ENCODE measurements around the gene CLN5.
"Not testable (repeated sequence)": the region's sequence is repeated elsewhere in the genome, so short reads cannot be mapped to it uniquely, and the experiment has no call there.

The CLN5 gene

DNA sequence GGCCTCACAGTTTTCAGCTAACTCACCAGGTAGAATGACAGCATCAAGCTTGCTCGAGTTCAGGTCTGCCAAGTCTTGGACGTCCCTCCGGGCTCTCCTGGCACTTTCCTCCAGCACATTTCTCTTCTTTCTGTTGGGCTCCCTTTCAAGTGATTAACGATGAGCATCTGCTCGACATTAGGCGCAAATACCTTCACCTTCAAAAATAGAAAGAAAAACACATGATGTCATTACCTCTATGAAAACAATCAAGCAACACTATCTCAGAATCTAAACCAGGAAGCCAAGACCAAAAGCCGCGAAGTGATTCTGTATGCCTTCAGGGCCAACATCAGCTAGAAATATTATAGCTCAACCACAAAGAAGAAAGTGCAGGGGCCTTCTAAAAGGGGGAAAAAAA is 15.4 kb upstream of the CLN5 start:
- DNase-seq, result no peak

DNA sequence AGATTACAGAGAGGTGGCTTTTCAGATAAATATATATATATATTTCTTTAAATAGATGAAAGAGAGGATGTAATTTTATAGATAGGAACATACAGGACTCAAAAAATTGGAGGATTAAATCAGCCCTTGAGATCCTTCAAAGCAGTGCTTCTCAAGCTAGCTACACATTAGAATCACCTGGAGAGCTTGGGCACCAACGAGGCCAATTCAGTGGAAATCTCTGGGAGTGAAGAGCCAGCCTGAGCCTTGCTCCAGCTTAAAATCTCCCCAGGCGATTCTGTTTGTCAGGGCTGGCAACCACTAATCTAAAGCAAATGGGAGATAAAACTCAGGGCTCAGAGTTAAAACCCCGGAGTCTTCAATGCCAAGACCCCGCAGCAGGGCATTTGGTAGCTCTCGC is 15.0 kb upstream of the CLN5 start:
- no peak for DNase-seq

DNA sequence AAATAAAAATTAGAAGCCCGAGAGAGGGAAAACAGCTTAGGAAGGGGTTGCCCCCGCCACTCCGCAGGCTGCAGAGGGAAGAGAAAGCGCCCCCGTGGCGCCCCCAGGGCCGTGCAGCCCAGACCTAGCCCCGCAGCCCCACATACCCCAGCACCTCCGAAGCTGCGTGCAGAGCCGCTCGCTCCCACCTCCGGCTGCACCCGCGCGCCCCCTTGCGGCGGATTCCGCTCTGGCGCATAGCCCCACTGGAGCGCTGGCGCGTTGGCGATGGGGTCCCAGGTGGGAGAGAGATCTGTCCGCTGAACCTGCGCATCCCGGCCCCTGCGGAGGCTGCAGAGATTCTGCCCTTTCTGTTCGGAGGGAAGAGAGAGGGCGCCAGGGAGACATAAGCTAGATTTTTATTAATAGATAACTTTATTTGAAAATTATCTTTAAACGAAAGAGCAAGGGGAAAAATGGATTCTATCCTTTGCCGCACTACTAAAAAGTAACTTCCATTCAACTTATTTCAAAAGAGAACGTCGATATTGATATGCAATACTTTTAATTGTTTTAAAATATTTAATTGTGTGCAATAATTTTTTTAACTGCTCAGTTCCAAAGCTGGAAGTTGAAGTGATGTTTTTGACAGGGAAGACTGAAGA is 11.7 kb upstream of the CLN5 start:
- peak; percentile 29 to 44 for DNase-seq

DNA sequence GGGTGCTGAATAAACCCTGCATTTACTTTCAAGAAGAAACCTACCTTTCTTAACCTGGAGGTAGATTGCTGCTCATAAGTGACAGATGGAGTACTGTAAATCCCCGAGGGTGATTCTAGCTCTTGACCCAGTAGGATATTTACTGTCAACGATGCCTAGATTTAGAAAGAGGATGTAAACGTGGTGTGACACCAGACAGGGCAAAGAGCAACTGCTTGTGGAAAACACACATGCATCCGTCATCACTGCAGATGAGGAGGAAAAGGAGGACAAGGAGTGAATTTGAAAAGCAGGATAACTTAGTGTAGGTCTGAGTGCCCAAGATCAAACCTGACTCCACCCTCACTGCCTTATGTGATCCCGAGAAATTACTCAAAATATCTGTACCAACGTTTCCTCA is 9.8 kb upstream of the CLN5 start:
- no peak for DNase-seq

DNA sequence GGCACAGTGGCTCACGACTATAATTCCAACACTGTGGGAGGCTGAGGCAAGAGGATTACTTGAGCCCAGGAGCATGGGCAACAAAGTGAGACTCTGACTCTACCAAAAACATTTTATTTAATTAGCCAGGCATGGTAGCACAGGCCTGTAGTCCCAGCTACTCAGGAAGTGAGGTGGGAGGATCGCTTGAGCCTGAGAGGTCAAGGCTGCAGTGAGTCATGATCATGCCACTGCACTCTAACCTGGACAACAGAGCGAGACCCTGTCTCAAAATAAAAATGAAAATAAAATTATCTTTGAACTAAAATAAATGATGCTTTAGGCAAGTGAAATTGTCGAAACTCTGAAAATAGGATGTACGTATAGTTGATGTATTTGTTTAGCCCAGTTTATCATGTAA is 8.2 kb upstream of the CLN5 start:
- DNase-seq, result no peak

DNA sequence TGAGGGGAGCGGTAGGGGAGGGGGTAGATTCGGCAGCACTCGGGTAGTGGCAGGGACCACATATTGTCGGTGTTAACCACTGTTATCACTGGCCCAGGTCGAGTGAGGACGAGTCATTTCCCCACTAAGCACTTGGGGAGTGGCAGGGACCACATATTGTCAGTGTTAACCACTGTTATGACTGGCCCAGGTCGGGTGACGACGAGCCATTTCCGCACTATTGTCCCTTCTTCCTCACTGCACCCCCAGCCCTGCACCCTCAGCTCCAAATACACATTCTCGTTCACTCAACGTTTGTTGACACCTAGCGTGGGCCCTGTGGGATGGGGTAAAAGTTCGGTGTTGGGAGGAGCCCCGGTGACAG is 467 bp upstream of the CLN5 start:
- DNase-seq, result no peak

DNA sequence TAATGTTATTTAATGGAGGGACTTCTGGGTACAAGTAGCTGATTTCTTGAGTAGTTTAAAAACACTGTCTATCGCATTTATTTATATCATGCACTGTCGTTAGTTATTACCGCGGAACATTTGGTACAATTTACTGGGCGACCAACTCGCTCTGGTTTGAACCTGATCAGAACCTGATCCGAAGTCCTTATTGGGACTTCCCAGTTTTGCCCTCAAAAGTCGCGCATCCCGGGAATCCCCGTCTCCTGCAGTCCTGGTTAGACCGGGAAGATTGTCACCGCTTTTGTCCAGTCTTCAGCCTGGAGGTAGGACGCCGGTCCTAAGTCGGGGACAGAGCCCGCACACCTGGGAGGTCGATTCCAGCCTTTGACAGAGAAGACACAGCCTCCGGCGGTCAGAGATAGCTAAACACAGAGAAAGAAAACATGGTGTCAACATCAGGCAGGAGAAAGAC is 694 bp downstream of the CLN5 start:
- DNase-seq, result no peak

DNA sequence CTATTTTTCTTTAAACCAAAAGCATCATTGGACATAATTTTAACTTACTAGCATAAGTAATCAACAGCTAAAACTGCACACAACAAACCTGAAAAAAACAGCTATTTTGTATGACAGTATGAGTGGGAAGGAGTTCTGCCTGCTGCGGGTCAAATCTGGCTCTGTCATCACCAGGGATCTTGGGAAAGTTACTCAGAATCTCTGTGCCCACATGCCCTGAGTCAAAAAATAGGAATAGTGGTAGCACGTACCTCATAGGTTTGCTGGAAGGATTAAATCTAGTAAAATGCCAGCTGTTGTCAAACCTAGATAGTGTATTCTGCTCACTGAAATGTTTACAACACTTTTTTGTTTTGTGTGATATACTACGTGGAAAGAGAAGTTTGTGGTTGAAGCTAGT is 1.1 kb downstream of the CLN5 start:
- no peak for DNase-seq

DNA sequence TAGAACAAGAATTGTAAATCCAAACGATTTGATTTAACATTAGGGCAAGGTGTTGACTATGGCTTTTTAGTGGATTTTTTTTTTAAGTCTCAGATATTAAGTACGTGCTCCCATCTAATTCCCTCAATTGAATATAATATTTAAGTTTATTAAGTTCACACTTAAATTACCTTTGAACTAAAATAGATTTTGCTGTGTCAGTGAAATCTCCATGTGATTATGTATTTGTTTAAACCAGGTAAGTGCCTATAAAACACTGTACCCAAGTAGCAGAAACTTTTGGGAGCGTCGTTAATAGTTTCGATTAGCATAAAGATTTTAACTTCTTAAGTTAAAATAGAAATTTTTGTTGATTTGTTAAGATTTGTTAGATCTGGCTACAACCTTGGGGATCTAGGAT is 1.6 kb downstream of the CLN5 start:
- DNase-seq, result no peak

DNA sequence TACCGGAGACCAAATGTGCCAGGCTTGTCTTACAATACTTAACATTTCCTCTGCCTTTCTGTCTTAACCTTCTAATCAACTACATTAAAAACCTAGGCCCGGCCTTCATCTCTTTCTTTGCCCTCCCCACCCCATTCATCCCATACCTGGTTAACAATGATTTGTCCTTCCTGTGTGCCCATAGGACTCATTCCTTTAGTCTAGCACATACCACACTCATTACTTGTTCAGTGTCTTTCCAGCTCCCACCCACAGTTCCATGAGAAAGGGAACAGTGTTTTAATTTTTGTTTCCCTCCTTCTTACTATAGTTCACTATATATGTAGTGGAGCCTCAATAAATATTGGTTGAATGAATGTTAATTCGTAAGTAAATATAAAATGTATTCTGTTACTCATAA is 2.4 kb downstream of the CLN5 start:
- no peak for DNase-seq

DNA sequence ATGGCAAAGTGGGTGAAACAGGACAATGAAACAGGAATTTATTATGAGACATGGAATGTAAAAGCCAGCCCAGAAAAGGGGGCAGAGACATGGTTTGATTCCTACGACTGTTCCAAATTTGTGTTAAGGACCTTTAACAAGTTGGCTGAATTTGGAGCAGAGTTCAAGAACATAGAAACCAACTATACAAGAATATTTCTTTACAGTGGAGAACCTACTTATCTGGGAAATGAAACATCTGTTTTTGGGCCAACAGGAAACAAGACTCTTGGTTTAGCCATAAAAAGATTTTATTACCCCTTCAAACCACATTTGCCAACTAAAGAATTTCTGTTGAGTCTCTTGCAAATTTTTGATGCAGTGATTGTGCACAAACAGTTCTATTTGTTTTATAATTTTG is 8.6 kb downstream of the CLN5 start:
- no peak for DNase-seq

DNA sequence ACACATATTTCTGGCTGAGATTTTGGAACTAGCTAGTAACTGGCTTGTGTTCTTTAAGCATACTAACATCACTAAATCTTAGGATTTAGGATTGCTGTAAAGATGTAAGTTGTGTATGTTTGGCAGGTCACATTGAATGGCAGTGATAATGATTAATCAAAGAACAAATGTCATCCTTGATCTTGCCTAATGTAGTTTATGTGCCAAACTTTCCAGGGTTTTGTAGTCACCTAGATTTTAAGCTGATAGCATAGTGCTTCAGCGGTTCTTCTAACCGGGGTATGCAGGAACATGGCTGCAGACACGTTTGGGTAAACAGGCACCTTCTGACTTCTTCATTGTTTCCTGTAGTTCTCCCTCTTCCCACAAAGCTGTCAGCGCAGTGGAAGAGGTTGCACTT is 9.7 kb downstream of the CLN5 start:
- no peak for DNase-seq

DNA sequence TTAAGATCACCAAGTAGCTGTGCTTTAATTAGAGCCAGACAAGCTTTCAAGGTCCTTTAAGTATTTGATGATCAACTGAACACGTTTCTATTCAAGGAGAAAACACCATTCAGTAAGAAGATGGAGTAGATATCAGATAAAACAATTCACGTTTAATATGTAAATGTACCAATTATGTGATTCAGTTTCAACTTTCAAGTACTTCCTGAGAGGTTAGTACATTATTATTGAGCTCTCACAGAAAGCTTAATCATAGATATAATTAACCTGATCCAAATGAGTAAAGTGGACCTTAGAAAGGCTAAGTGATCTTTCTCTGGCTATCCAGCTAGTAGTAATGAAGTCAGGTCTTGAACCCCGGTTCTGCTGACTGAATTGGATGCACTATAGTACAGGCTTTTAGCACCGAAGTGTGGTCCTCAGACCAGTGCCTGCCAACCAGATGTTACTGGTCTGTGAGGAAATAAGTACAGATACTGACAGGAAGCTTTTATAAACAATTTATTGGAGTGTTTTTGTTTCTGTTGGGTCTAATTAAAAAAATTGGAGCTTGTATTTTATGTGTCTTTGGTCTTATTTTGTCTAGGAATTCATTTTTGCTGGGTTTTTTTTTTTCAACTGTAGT is 10.2 kb downstream of the CLN5 start:
- DNase-seq, result no peak

DNA sequence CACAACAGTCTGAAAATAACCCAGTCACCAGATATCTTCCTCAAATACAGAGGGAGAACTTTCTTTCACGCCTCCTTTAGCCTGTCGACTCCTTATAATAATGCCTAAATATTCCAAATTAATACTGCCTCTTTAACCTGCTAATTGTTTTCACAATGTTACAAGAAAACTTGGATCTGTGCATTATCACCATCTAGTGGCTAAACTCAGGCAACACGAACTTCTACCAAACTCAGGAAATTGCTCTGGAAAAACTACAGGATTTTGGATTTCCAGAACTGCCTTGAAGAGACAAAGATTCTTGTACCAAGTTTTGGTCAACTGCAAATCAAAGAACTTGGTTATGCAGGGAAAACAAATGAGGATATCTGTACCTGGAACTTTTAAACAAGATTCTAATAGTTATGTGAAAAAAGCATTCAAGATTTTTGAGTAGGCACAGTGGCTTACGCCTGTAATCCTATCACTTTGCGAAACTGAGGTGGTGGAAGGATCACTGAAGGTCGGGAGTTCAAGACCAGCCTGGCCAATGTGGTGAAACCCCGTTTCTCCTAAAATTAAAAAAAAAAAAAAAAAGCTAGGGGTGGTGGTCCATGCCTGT is 10.8 kb downstream of the CLN5 start:
- peak; percentile 56 to 71 for DNase-seq

DNA sequence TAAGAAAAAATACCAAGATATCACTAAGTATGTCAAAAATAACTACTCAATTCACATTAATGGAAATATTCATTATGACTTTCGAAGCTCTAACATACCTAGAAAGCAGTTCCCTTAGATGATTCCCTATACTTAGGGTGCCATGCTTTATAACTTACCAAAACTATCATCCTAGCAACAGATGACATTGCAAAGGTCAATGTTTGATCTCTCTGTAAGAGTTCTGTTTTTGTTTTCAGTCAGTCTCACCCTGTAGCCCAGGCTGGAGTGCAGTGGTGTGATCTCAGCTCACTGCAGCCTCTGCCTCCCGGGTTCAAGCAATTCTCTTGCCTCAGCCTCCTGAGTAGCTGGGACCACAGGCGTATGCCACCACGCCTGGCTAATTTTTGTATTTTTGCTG is 16.5 kb downstream of the CLN5 start:
- not testable (repeated sequence) for DNase-seq

DNA sequence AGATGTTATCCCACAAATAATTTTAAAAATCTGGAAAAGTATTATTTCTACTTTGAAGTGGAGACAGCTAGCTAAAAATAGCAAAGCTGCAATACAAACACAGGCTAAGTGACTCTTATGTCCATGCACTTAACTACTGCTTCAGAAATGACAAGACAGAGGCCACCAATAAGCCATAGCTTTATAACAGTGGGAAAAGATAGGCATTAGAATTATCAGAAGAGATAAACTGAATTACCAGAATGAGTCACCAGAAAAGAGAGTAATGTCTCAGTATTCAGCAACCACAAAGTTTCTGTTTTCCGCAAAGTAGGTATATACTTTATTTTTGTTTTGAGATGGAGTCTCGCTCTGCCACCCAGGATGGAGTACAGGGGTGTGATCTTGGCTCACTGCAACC is 17.1 kb downstream of the CLN5 start:
- no peak for DNase-seq

DNA sequence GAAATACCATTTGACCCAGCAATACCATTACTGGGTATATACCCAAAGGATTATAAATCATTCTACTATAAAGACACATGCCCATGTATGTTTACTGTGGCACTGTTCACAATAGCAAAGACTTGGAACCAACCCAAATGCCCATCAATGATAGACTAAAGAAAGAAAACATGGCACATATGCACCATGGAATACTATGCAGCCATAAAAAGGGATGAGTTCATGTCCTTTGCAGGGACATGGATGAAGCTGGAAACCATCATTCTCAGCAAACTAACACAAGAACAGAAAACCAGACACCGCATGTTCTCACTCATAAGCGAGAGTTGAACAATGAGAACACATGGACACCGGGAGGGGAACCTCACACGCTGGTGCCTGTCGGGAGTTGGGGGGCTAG is 17.8 kb downstream of the CLN5 start:
- not testable (repeated sequence) for DNase-seq

DNA sequence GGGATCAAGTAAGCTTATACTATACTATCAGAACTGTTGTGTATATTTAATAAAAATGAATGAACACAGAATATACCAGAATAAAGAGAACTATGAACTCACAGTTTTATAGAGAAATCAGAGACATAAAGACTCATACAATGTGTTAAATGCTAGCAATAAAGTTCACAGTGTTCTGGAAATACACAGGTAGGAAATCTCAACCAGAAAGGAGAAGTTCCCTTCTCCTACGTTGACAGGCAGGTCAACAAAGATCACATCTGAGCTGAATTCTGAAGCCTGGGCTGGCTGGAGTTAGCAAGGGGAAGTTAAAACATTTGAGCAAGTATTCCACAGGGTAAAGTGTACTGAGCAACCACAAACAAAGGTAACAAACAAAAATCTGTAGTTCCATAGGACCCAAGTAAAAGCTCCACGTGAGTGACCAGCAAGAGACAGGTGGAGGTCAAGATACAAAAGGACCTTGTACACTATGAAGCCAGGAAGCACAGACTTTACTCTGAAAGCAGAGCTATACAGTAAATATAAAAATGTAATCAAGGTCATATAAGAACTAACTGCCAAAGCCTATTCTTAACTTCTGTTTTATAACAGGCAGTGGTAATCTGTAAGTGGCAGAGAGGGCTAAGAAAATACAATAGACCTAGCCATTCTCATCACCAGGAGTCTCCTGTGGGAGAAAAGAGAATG is 22.1 kb downstream of the CLN5 start:
- DNase-seq, result no peak

DNA sequence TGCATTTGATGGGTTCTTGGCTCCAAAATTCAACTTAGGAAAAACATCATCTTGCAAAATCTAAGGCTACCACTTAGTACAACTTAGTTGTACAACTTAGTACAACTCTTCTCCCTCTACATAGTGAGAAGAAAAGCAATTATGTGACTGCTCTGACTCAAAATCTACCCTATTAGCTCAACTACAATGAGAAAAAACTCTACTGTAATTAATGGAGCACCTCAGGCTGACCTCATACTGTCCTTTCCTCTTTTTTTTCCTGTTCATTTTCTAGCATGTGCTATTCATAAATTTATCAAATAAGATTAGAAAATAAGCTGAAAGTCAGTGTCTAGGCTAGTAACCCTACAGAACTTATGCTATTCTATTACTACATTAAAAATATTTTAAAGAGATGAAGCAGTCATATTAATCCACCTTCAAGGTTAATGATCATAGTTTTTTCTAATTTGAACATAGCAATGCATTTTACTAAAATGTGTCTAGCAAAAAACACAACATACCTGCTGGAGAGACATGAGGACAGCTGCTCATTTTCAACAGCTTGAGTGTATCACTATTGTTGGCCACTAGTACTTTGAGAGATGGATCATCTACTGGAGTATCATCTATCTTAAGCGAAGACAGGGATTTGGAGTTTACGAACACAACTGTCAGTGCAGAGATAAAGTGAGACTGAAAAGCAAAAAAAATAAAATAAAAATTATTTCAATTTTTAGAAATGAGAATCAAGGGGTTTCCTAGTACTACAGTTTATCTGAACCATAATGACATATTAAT is 23.2 kb downstream of the CLN5 start:
- no peak for DNase-seq

DNA sequence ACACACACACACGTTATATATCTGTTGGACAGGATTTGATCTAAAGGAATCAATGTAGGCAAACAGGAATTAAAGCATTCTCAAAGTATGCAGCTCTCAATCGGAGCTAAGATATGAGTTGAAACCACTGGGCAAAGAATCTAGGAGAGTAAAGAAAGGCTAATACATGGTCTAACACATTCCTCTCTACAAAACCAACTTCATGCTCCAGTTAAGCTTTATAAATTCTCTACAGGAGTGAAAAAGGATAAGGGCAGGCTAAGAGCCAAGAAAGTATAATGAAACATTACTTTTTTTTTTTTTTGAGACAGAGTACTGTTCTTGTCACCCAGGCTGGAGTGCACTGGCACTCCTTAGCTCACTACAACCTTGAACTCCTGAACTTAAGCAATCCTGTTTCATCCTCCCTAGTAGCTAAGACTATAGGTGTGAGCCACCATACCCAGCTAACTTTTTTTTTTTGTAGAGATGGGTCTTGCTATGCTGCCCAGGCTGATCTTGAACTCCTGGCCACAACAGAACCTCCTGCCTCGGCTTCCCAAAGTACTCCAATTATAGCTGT is 24.5 kb downstream of the CLN5 start:
- no peak for DNase-seq

DNA sequence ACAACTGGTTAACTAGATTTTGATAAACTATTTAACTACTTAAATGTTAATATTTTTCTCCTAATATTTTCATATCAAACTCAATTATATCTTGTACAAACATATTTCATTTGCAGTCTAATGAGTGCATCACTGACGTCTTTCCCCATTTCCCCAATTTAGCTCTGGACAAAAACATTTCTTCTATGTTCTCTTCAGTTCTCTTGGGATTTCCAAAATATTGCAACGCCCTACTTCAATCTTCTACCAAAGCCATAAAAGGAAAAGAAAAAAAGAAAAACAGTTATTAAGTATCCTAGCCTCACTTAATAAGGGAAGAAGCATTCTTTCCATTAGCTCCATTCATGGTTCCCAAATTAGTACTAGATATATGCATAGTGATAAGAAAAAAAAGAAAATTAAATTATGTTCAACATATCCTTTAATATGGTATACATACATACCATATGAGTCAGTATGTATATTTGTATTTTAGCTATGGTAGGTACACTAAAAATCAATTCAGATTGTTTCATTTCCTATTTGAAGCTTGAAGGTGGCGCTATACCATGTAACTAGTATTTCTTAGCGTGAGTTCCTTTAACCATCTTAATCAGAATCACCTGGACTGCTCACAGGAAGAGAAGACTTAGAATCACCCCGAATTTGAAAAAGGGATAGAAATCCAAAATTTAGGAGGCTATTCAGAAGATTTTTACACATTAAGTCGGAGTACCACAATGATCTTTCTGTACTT is 25.2 kb downstream of the CLN5 start:
- DNase-seq, result no peak

DNA sequence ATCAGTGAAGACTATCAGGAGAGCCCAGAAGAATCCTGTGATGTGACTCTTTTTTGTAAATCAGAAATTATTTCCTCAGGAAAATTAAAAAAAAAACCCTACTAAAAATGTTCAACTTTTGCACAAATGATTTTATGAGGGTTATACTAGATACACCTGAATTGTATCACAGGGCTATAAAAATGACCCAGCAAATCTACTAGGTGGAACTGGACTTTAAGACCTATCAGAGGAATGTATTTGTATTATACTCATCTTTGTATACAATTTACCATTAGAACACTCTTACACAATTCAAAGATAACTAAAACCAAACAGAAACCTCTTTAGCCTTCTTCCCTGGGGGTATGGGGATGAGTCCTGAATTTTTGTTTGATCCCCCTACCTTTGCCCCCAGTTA is 27.9 kb downstream of the CLN5 start:
- no peak for DNase-seq

Measured in Kasumi-1 (cell line).